ENCODE data around the gene FUBP3. TPM values are rescaled to one million over a fixed set of nuclear protein-coding genes. Genes with fewer than 3 reads are reported as not detected.

FUBP3 gene
- total and polyA plus RNA-seq, 12 donors: 18.3 to 52.3 (median 39.3) TPM

GRCh38 chr9:130672466-130672865, 93.1 kb downstream of the FUBP3 start:
- no peaks in the 10 kb centered on the region for H3K27me3 ChIP-seq
- H3K9me3 ChIP-seq (replicated peaks in 1 of 3): no peaks in the 10 kb centered on the region
- TF ChIP-seq POLR2A (IDR thresholded peaks at IDR 0.05): no peak
- TF ChIP-seq, protein P1, sequence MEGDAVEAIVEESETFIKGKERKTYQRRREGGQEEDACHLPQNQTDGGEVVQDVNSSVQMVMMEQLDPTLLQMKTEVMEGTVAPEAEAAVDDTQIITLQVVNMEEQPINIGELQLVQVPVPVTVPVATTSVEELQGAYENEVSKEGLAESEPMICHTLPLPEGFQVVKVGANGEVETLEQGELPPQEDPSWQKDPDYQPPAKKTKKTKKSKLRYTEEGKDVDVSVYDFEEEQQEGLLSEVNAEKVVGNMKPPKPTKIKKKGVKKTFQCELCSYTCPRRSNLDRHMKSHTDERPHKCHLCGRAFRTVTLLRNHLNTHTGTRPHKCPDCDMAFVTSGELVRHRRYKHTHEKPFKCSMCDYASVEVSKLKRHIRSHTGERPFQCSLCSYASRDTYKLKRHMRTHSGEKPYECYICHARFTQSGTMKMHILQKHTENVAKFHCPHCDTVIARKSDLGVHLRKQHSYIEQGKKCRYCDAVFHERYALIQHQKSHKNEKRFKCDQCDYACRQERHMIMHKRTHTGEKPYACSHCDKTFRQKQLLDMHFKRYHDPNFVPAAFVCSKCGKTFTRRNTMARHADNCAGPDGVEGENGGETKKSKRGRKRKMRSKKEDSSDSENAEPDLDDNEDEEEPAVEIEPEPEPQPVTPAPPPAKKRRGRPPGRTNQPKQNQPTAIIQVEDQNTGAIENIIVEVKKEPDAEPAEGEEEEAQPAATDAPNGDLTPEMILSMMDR (IDR thresholded peaks at IDR 0.05): no peak
- intact Hi-C loops (cut with DNase I): no loop called here
- no peak overlapping the region for H3K4me3 ChIP-seq
- H3K36me3 ChIP-seq (replicated peaks in 1 of 2): no peaks in the 10 kb centered on the region
- WGBS, 4 donors: 75 to 92% (median 87%) methylated on average over 8 of the region's 8 CpGs
- DNase-seq: no peak
- H3K27ac ChIP-seq: no peak overlapping the region
- H3K4me1 ChIP-seq (replicated peaks in 1 of 2): no peaks in the 10 kb centered on the region

GRCh38 chr9:130672933-130673615, 93.7 kb downstream of the FUBP3 start:
- Histone ChIP-seq H3K4me3 (no peak overlapping the region), H3K36me3 (replicated peaks in 1 of 2) (no peaks in the 10 kb centered on the region), H3K9me3 (replicated peaks in 1 of 3) (no peaks in the 10 kb centered on the region), H3K4me1 (replicated peaks in 1 of 2) (no peaks in the 10 kb centered on the region), H3K27ac (no peak overlapping the region), H3K27me3 (no peaks in the 10 kb centered on the region)
- no peak for DNase-seq
- intact Hi-C loops (cut with DNase I): no loop called here
- TF ChIP-seq, protein P1 (IDR thresholded peaks at IDR 0.05): no peak
- TF ChIP-seq POLR2A (IDR thresholded peaks at IDR 0.05): no peak
- WGBS, 4 donors: 79 to 88% (median 83%) methylated on average over 10 to 12 of the region's 12 CpGs

- H3K36me3 ChIP-seq (replicated peaks in 1 of 2): no peaks in the 10 kb centered on the region
- DNase-seq: no peak
- 89 to 98% (median 91%) methylated on average over 12 to 13 of the region's 13 CpGs for WGBS, 4 donors
- no peaks in the 10 kb centered on the region for H3K9me3 ChIP-seq (replicated peaks in 1 of 3)
- TF ChIP-seq, protein P1 (IDR thresholded peaks at IDR 0.05): no peak
- no peak for TF ChIP-seq POLR2A (IDR thresholded peaks at IDR 0.05)
- H3K4me1 ChIP-seq (replicated peaks in 1 of 2): no peaks in the 10 kb centered on the region
- intact Hi-C loops (cut with DNase I): no loop called here
- H3K27ac ChIP-seq: no peak overlapping the region
- H3K4me3 ChIP-seq: no peak overlapping the region
- no peaks in the 10 kb centered on the region for H3K27me3 ChIP-seq
Observed at GRCh38 chr9:130675396-130675795, 96.0 kb downstream of the FUBP3 start.

GRCh38 chr9:130677252-130677651, 97.9 kb downstream of the FUBP3 start:
- Histone ChIP-seq H3K4me3 (no peak overlapping the region), H3K9me3 (replicated peaks in 1 of 3) (no peaks in the 10 kb centered on the region), H3K27me3 (no peaks in the 10 kb centered on the region), H3K4me1 (replicated peaks in 1 of 2) (peaks cover 7 to 11% of the 10 kb centered on the region in 2 donors), H3K36me3 (replicated peaks in 1 of 2) (no peaks in the 10 kb centered on the region), H3K27ac (no peak overlapping the region)
- intact Hi-C loops (cut with DNase I): no loop called here
- TF ChIP-seq POLR2A (IDR thresholded peaks at IDR 0.05): no peak
- TF ChIP-seq, protein P1 (IDR thresholded peaks at IDR 0.05): no peak
- WGBS, 4 donors: 76 to 86% (median 80%) methylated on average over 4 to 7 of the region's 7 CpGs
- DNase-seq: no peak

All from adrenal gland (tissue), 12 donors.